Measurements from ENCODE around the gene CCL8.

- TF ChIP-seq CTCF (IDR thresholded peaks at IDR 0.05; ENCODE audit: insufficient read depth, low read length, poor library complexity, severe bottlenecking) = no peak
- no peak for TF ChIP-seq EZH2phosphoT487 (conservative IDR thresholded peaks at IDR 0.05; ENCODE audit: low read length)
Observed at GRCh38 chr17:34360601-34361270, 41.5 kb downstream of the CCL8 start.
